ENCODE results near the gene EGF. TPM values are rescaled to one million over a fixed set of nuclear protein-coding genes. Genes with fewer than 3 reads are reported as not detected.
"Not testable (repeated sequence)": the region's sequence is repeated elsewhere in the genome, so short reads cannot be mapped to it uniquely, and the experiment has no call there.

The EGF gene
- 10.3 and 11.8 TPM in 2 replicates for total RNA-seq (2014; rRNA removed; shearing (Covaris generic))

GRCh38 chr4:109912706-109913595 is at the start of gene EGF:
TSS of gene EGF (plus strand) at chr4:109912883. CDS start at chr4:109913336, 453 bp downstream.
- peak; percentile 70 for DNase-seq (ENCODE audit: low spot score)

- DNase-seq (ENCODE audit: low spot score): no peak
These were observed 48.5 kb upstream of the EGF start for GRCh38 chr4:109864134-109864533.

- no peak for DNase-seq (ENCODE audit: low spot score)
These were observed 42.6 kb upstream of the EGF start for GRCh38 chr4:109870061-109870460.

- DNase-seq (ENCODE audit: low spot score): no peak
These were observed 40.6 kb upstream of the EGF start for GRCh38 chr4:109872065-109872464.

- DNase-seq (ENCODE audit: low spot score): no peak
These were observed 39.6 kb upstream of the EGF start for GRCh38 chr4:109872950-109873656.

- peak; percentile 14 for DNase-seq (ENCODE audit: low spot score)
These were observed 38.7 kb upstream of the EGF start for GRCh38 chr4:109873791-109874514.

GRCh38 chr4:109875106-109875505 is 37.6 kb upstream of the EGF start:
- DNase-seq (ENCODE audit: low spot score): no peak

- not testable (repeated sequence) for DNase-seq (ENCODE audit: low spot score)
These were observed 37.1 kb upstream of the EGF start for GRCh38 chr4:109875553-109875952.

GRCh38 chr4:109876634-109877265 is 35.9 kb upstream of the EGF start:
- no peak for DNase-seq (ENCODE audit: low spot score)

- DNase-seq (ENCODE audit: low spot score): no peak
These were observed 35.3 kb upstream of the EGF start for GRCh38 chr4:109877400-109877799.

- DNase-seq (ENCODE audit: low spot score): no peak
These were observed 34.3 kb upstream of the EGF start for GRCh38 chr4:109878355-109878754.

GRCh38 chr4:109879081-109879480 is 33.6 kb upstream of the EGF start:
- DNase-seq (ENCODE audit: low spot score): no peak

GRCh38 chr4:109879636-109880314 is 32.9 kb upstream of the EGF start:
- no peak for DNase-seq (ENCODE audit: low spot score)

- no peak for DNase-seq (ENCODE audit: low spot score)
These were observed 26.4 kb upstream of the EGF start for GRCh38 chr4:109886303-109886702.

GRCh38 chr4:109887071-109887470 is 25.6 kb upstream of the EGF start:
- DNase-seq (ENCODE audit: low spot score): no peak

- no peak for DNase-seq (ENCODE audit: low spot score)
These were observed 22.6 kb upstream of the EGF start for GRCh38 chr4:109890076-109890475.

- DNase-seq (ENCODE audit: low spot score): no peak
These were observed 10.0 kb upstream of the EGF start for GRCh38 chr4:109902559-109903251.

- no peak for DNase-seq (ENCODE audit: low spot score)
These were observed 4.0 kb upstream of the EGF start for GRCh38 chr4:109908731-109909130.

GRCh38 chr4:109910256-109910655 is 2.4 kb upstream of the EGF start:
- no peak for DNase-seq (ENCODE audit: low spot score)

- no peak for DNase-seq (ENCODE audit: low spot score)
These were observed 1.0 kb downstream of the EGF start for GRCh38 chr4:109913596-109914241.

All from H4 (cell line).